ENCODE results near the gene MAPK14. TPM values are rescaled to one million over a fixed set of nuclear protein-coding genes. Genes with fewer than 3 reads are reported as not detected.

MAPK14 gene
- total and polyA plus RNA-seq, 2 of the 4 experiments (the other 2 are of a cell fraction) = 28.4 to 74.4 TPM

DNA sequence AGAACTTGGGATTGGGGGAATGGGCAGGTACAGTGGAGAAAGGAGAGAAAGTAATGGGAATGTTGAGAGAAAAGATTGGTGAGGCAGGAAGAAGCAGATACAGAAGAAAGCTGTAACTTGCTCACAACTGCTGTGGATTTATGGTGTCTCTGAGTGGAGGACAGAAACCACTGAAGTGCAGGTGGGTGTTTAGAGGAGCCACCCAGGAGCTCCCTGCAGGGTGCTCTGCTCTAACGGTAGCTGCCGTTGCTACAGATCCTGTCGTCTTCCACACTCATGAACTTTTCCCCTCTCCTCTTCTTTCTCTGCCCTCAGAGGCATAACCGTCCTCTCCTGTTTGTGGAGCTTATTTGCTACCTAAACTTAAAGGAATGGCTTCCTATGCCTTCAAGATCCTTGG, 75.2 kb downstream of the MAPK14 start:
- no peaks in the 10 kb centered on the region for H3K27me3 ChIP-seq (ENCODE audit: control insufficient read depth, insufficient read depth, low read length)
- H3K9me3 ChIP-seq (ENCODE audit: control insufficient read depth, insufficient read depth, low read length) = no peaks in the 10 kb centered on the region; the same call in 1 of the 2 replicates
- peaks cover 8 to 22% of the 10 kb centered on the region in 2 experiments; a peak in 2 of 4 replicates for H3K79me1 ChIP-seq (ENCODE audit: low read depth in 1 of 2, low read length in 2 of 2)
- H4K91ac ChIP-seq (ENCODE audit: insufficient read depth, low read depth, low read length) = no peak overlapping the region
- dilution Hi-C loops (cut with HindIII; ENCODE audit: low sequenced_read_pairs, unreplicated experiment) = no loop called here
- H3K18ac ChIP-seq (ENCODE audit: low read depth, low read length) = no peak overlapping the region
- no peak for TF ChIP-seq RFX5 (IDR thresholded peaks at IDR 0.05; ENCODE audit: low read depth, low read length)
- TF ChIP-seq SMC3 (IDR thresholded peaks at IDR 0.05; ENCODE audit: low read depth, low read length) = no peak
- TF ChIP-seq RCOR1 (IDR thresholded peaks at IDR 0.05; ENCODE audit: insufficient replicate concordance, low read length) = no peak
- TF ChIP-seq, protein P1, sequence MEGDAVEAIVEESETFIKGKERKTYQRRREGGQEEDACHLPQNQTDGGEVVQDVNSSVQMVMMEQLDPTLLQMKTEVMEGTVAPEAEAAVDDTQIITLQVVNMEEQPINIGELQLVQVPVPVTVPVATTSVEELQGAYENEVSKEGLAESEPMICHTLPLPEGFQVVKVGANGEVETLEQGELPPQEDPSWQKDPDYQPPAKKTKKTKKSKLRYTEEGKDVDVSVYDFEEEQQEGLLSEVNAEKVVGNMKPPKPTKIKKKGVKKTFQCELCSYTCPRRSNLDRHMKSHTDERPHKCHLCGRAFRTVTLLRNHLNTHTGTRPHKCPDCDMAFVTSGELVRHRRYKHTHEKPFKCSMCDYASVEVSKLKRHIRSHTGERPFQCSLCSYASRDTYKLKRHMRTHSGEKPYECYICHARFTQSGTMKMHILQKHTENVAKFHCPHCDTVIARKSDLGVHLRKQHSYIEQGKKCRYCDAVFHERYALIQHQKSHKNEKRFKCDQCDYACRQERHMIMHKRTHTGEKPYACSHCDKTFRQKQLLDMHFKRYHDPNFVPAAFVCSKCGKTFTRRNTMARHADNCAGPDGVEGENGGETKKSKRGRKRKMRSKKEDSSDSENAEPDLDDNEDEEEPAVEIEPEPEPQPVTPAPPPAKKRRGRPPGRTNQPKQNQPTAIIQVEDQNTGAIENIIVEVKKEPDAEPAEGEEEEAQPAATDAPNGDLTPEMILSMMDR (conservative IDR thresholded peaks at IDR 0.05; ENCODE audit: low read depth, low read length) = no peak
- no peak for TF ChIP-seq BHLHE40 (IDR thresholded peaks at IDR 0.05; ENCODE audit: low read depth, low read length)
- TF ChIP-seq NFE2L2 (IDR thresholded peaks at IDR 0.05; ENCODE audit: low read depth, low read length) = no peak
- no peak overlapping the region for H3K4me2 ChIP-seq (ENCODE audit: low read depth, low read length)
- no peak overlapping the region for H3K9ac ChIP-seq (ENCODE audit: low read depth, low read length)
- H2BK15ac ChIP-seq (ENCODE audit: low read depth, low read length) = no peak overlapping the region
- WGBS, 2 experiments (ENCODE audit: extremely low coverage in 2 of 2, insufficient read length in 1 of 2) = no CpG with 5 or more reads among the region's 4 CpGs
- ATAC-seq (ENCODE audit: low read depth) (no peak), DNase-seq (no peak)
- no peak overlapping the region for H2AFZ ChIP-seq (replicated peaks; ENCODE audit: low read length, poor library complexity)
- no TSS peak for BruUV-seq (replicated peaks)
- peaks cover 18% of the 10 kb centered on the region for H3K36me3 ChIP-seq (ENCODE audit: control insufficient read depth, insufficient read depth, low read length)
- H2BK120ac ChIP-seq (ENCODE audit: low read depth, low read length) = no peak overlapping the region
- POLR2A ChIA-PET (ENCODE audit: unreplicated experiment) = no interaction called here
- H2AK9ac ChIP-seq (replicated peaks; ENCODE audit: low read depth, low read length, poor library complexity) = no peak overlapping the region
- no peak overlapping the region for H3K14ac ChIP-seq (replicated peaks; ENCODE audit: low read depth, low read length)
- H4K8ac ChIP-seq (ENCODE audit: low read depth in 2 of 2, low read length in 2 of 2) = no peak overlapping the region
- no peak overlapping the region for H2AK5ac ChIP-seq (ENCODE audit: low read depth, low read length)
- no peak overlapping the region for H3K23ac ChIP-seq (ENCODE audit: low read depth, low read length)
- peaks cover 6% of the 10 kb centered on the region; the same call in 1 of the 2 replicates for H4K20me1 ChIP-seq (ENCODE audit: insufficient read depth, low read length)
- H3K4ac ChIP-seq (ENCODE audit: low read depth, low read length) = no peak overlapping the region
- intact Hi-C loops (cut with micrococcal nuclease) = no loop called here
- no peak overlapping the region for H2BK20ac ChIP-seq (ENCODE audit: low read depth, low read length)
- in situ Hi-C loops (cut with MboI; ENCODE audit: low sequenced_read_pairs) = no loop called here
- no peak overlapping the region for H4K5ac ChIP-seq (ENCODE audit: low read depth, low read length)
- H3K4me1 ChIP-seq (ENCODE audit: control insufficient read depth, insufficient read depth, low read length) = no peaks in the 10 kb centered on the region
- peaks cover 3% of the 10 kb centered on the region; the same call in 1 of the 2 replicates for H3K9me1 ChIP-seq (ENCODE audit: insufficient read depth, low read length)
- no peak overlapping the region for H2BK5ac ChIP-seq (ENCODE audit: low read depth, low read length, poor library complexity, severe bottlenecking)
- CTCF ChIA-PET = no interaction called here
- no peak overlapping the region for H3K4me3 ChIP-seq (ENCODE audit: insufficient read depth, low read depth, low read length)
- H3K27ac ChIP-seq (ENCODE audit: insufficient read depth, low read length) = no peak overlapping the region
- no peak overlapping the region for H3K56ac ChIP-seq (ENCODE audit: extremely low read depth, insufficient read depth, low read length)
